HG03342 (cell line): Measurements from ENCODE around the gene ICA1.

Experiments used
- ATAC-seq: cut with Tn5 transposase; IDR thresholded peaks from one replicate; pipeline ENCODE4 v1.9.1; 2021; ENCODE audit warnings: mild to moderate bottlenecking, moderate library complexity; ENCODE audit not compliant: unreplicated experiment

Gene ICA1

GRCh38 chr7:8165150-8165549 is 96.8 kb downstream of the ICA1 start:
- ATAC-seq, result no peak

GRCh38 chr7:8162181-8162580 is 99.8 kb downstream of the ICA1 start:
- ATAC-seq, result no peak

GRCh38 chr7:8161364-8161828 is 100.6 kb downstream of the ICA1 start:
- ATAC-seq, result no peak

- ATAC-seq, result no peak
Measured at GRCh38 chr7:8160779-8161345, 101.1 kb downstream of the ICA1 start.

- ATAC-seq, result no peak
Measured at GRCh38 chr7:8160250-8160649, 101.7 kb downstream of the ICA1 start.

- no peak for ATAC-seq
Measured at GRCh38 chr7:8159595-8159994, 102.4 kb downstream of the ICA1 start.

- no peak for ATAC-seq
Measured at GRCh38 chr7:8157296-8157695, 104.7 kb downstream of the ICA1 start.

- no peak for ATAC-seq
Measured at GRCh38 chr7:8155836-8156235, 106.1 kb downstream of the ICA1 start.

- ATAC-seq, result no peak
Measured at GRCh38 chr7:8154272-8154671, 107.7 kb downstream of the ICA1 start.

- ATAC-seq, result no peak
Measured at GRCh38 chr7:8152489-8153192, 109.3 kb downstream of the ICA1 start.

- ATAC-seq, result no peak
Measured at GRCh38 chr7:8151161-8151725, 110.7 kb downstream of the ICA1 start.

- peak; percentile 50 for ATAC-seq
Measured at GRCh38 chr7:8149222-8149621, 112.7 kb downstream of the ICA1 start.

GRCh38 chr7:8147760-8148463 is 114.1 kb downstream of the ICA1 start:
- no peak for ATAC-seq

- ATAC-seq, result no peak
Measured at GRCh38 chr7:8146788-8147413, 115.1 kb downstream of the ICA1 start.

- no peak for ATAC-seq
Measured at GRCh38 chr7:8146106-8146787, 115.7 kb downstream of the ICA1 start.

- ATAC-seq, result no peak
Measured at GRCh38 chr7:8144856-8145255, 117.1 kb downstream of the ICA1 start.

GRCh38 chr7:8143151-8143874 is 118.7 kb downstream of the ICA1 start:
- ATAC-seq, result no peak

- ATAC-seq, result no peak
Measured at GRCh38 chr7:8142477-8142876, 119.5 kb downstream of the ICA1 start.

GRCh38 chr7:8141070-8141469 is 120.9 kb downstream of the ICA1 start:
- no peak for ATAC-seq
